Natural killer cell (primary cell): ENCODE results near the gene PLEKHG5. TPM values are rescaled to one million over a fixed set of nuclear protein-coding genes. Genes with fewer than 3 reads are reported as not detected.

Experiments
- ATAC-seq, 3 donors: fragments of 150-1000 bp in 2 of 3; fragments of 200-7000 bp in 1 of 3; cut with Tn5 transposase; 1 replicate in 1 of 3; 2 replicates in 2 of 3; pipeline ENCODE4 v1.10.0; 2021; ENCODE audit warnings: mild to moderate bottlenecking in 2 of 3, moderate library complexity in 2 of 3
- DNase-seq, 2 donors: peaks; one replicate each; pipeline versions ENCODE4 v3.0.0 to v3.0.0-alpha.2; 2013 to 2021; ENCODE audit warnings: mixed read lengths in 1 of 2
- H3K27ac ChIP-seq: one replicate; pipeline ENCODE4 v1.5.1; 2013; ENCODE audit warnings: mild to moderate bottlenecking, low read length
- H3K27me3 ChIP-seq: one replicate; pipeline ENCODE4 v1.6.1; 2013; ENCODE audit warnings: low read length; ENCODE audit not compliant: control insufficient read depth, insufficient read depth
- H3K36me3 ChIP-seq: one replicate; pipeline ENCODE4 v1.6.1; 2013; ENCODE audit warnings: low read length; ENCODE audit not compliant: control insufficient read depth, insufficient read depth
- H3K4me1 ChIP-seq: one replicate; pipeline ENCODE4 v1.6.1; 2013; ENCODE audit warnings: low read length; ENCODE audit not compliant: control insufficient read depth, insufficient read depth
- H3K4me3 ChIP-seq: one replicate; pipeline ENCODE4 v1.5.1; 2013; ENCODE audit warnings: low read length
- H3K9me3 ChIP-seq: one replicate; pipeline ENCODE4 v1.6.1; 2013; ENCODE audit warnings: low read length; ENCODE audit not compliant: control insufficient read depth, insufficient read depth
- H3K27ac Mint-ChIP-seq, 2 donors: one replicate each; pipeline ENCODE4 v1.8.0; 2022; ENCODE audit warnings: mild to moderate bottlenecking in 2 of 2, mixed read lengths in 2 of 2, moderate library complexity in 1 of 2
- H3K27me3 Mint-ChIP-seq, 2 donors: one replicate each; pipeline ENCODE4 v1.8.0; 2022; ENCODE audit warnings: low read depth in 2 of 2, mixed read lengths in 2 of 2
- H3K36me3 Mint-ChIP-seq: one replicate; pipeline ENCODE4 v1.8.0; 2022; ENCODE audit warnings: mixed read lengths
- H3K4me1 Mint-ChIP-seq, 2 donors: one replicate each; pipeline ENCODE4 v1.8.0; 2022; ENCODE audit warnings: mixed read lengths in 2 of 2
- H3K4me3 Mint-ChIP-seq: one replicate; pipeline ENCODE4 v1.8.0; 2022; ENCODE audit warnings: mild to moderate bottlenecking, moderate library complexity, mixed read lengths
- H3K9me3 Mint-ChIP-seq, 2 donors: one replicate each; pipeline ENCODE4 v1.8.0; 2022; ENCODE audit warnings: mixed read lengths in 2 of 2
- WGBS: methylation state at CpG from one replicate; pipeline ENCODE4 v1.1.7; 2013; ENCODE audit warnings: missing lambda C conversion rate; ENCODE audit not compliant: insufficient coverage; 5-methylcytosine and 5-hydroxymethylcytosine counted together
- intact Hi-C: fragments of 100-400 bp; cut with micrococcal nuclease; formaldehyde crosslinking; loops from one replicate; pipeline ENCODE4 v1.14.2; 2022
- total RNA-seq, 4 donors: library from RNA; stranded (reverse); fragments of 120-200 nt in 1 of 4; gene quantifications; one replicate each; pipeline versions ENCODE4 v1.2.3 to v1.2.4, GENCODE V29; 2013 to 2022
- TF ChIP-seq, protein P1 (sequence below): fragments of 200-600 bp; IDR thresholded peaks from one replicate; pipeline ENCODE4 v1.8.0; 2022; ENCODE audit warnings: antibody characterized with exemption

The PLEKHG5 gene
- total RNA-seq, 3 donors from 2014 or later (not counting 1 experiment from before 2014, with no cell fraction given) = 0.16 to 1.1 (median 0.54) TPM

DNA sequence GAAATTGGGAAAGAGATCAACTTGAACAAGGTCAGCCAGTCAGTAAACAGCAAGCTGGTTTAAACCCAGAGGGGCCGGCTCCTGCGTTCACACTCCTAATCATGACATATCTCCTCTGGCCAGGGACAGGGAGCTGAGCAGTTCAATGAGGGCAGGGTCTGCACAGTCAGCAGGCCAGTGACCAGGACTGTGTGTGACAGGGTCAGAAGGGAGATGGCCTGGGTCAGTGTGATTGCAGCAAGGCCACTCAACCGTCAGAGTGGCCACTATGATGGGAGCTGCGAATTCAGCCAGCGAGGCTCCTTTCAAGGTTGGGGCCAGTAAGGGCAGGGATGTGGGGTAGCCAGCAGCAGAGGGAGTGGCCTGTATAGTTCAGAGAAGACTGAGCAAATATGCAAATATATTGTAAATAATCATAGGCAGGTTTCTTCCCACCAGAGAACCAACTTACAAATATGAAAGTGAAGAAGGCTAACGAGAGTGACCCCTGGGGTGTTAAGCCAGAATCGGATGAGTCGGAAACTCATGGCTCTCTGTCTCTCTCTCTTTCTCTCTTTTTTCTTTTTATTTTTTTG, 42.9 kb upstream of the PLEKHG5 start:
- TF ChIP-seq, protein P1, sequence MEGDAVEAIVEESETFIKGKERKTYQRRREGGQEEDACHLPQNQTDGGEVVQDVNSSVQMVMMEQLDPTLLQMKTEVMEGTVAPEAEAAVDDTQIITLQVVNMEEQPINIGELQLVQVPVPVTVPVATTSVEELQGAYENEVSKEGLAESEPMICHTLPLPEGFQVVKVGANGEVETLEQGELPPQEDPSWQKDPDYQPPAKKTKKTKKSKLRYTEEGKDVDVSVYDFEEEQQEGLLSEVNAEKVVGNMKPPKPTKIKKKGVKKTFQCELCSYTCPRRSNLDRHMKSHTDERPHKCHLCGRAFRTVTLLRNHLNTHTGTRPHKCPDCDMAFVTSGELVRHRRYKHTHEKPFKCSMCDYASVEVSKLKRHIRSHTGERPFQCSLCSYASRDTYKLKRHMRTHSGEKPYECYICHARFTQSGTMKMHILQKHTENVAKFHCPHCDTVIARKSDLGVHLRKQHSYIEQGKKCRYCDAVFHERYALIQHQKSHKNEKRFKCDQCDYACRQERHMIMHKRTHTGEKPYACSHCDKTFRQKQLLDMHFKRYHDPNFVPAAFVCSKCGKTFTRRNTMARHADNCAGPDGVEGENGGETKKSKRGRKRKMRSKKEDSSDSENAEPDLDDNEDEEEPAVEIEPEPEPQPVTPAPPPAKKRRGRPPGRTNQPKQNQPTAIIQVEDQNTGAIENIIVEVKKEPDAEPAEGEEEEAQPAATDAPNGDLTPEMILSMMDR = no peak
- Mint-ChIP-seq H3K4me3 (no peak overlapping the region), H3K27ac (no peak overlapping the region), H3K36me3 (peaks cover 6% of the 10 kb centered on the region), H3K27me3 (no peaks in the 10 kb centered on the region), H3K4me1 (peaks cover 0 to 4% of the 10 kb centered on the region in 2 donors), H3K9me3 (no peaks in the 10 kb centered on the region)
- DNase-seq = no peak
- intact Hi-C loops = no loop called here
- no peak for ATAC-seq
- no peak overlapping the region for H3K27ac ChIP-seq
- no peaks in the 10 kb centered on the region for H3K27me3 ChIP-seq
- no peaks in the 10 kb centered on the region for H3K4me1 ChIP-seq
- H3K36me3 ChIP-seq = peaks cover 38% of the 10 kb centered on the region
- no peak overlapping the region for H3K4me3 ChIP-seq
- H3K9me3 ChIP-seq = no peaks in the 10 kb centered on the region
- 97% methylated on average over 8 of the region's 8 CpGs for WGBS

DNA sequence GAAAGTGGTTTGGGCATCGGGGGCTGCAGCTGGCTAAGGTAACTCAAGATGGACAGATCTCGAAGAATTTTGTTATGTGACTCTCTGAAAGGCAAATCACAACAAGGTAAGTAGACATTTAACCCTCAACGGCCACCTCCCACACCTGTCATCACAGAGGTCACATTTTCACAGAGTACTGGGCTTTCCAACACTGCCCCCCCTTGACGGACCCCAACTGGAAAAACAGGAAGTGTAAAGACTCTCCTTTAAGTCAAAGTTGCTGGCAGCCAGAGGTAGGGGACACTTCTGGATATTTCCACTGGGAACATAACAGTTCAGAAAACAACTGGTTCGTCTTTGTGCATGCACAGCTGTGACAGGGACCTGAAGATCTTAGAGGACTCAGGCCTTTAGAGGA, 40.5 kb upstream of the PLEKHG5 start:
- Mint-ChIP-seq H3K4me1 (peaks cover 0 to 4% of the 10 kb centered on the region in 2 donors), H3K27me3 (no peaks in the 10 kb centered on the region), H3K27ac (no peak overlapping the region), H3K4me3 (no peak overlapping the region), H3K36me3 (peaks cover 6% of the 10 kb centered on the region), H3K9me3 (no peaks in the 10 kb centered on the region)
- TF ChIP-seq, protein P1 = no peak
- ATAC-seq (no peak), DNase-seq (no peak)
- Histone ChIP-seq H3K4me3 (no peak overlapping the region), H3K9me3 (no peaks in the 10 kb centered on the region), H3K27ac (no peak overlapping the region), H3K27me3 (no peaks in the 10 kb centered on the region), H3K4me1 (no peaks in the 10 kb centered on the region), H3K36me3 (peaks cover 54% of the 10 kb centered on the region)
- WGBS = 93% methylated on average over 5 of the region's 5 CpGs
- intact Hi-C loops = no loop called here

DNA sequence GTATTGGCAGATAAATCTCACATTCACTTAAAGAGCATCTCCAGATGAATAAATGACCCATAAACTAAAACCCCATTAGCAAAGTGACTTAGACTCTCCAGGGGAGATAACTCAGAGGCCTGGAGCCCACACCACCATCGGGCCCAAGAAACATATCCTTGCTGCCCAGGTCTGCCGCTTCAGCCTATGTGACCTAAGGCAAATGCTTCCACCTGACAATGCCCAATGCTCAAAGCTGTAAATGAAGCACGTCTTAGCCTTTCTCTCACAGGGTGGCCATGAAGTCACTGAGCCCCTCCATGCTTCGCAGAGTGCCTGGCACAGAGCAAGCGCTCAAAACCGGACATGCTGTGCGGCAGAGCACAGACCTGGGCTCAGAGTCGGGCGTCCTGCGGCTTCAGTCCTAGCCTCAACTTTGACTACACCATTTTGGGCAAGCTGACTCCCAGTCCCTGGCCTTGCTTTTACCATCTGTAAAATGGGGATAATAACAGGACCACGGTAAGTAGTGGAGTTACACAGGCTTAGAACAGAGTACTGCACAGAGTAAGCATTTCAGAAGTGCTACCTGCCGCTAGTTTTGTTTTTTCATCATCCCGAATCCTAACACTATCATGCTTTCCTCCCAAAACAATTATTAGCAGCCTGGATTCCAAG, 39.2 kb upstream of the PLEKHG5 start:
- peaks cover 65% of the 10 kb centered on the region for H3K36me3 ChIP-seq
- no peak overlapping the region for H3K27ac ChIP-seq
- H3K9me3 ChIP-seq = no peaks in the 10 kb centered on the region
- Mint-ChIP-seq H3K27ac (no peak overlapping the region), H3K27me3 (no peaks in the 10 kb centered on the region), H3K4me3 (no peak overlapping the region), H3K9me3 (no peaks in the 10 kb centered on the region), H3K4me1 (peaks cover 0 to 4% of the 10 kb centered on the region in 2 donors), H3K36me3 (peaks cover 6% of the 10 kb centered on the region)
- DNase-seq (no peak), ATAC-seq (no peak)
- intact Hi-C loops = no loop called here
- TF ChIP-seq, protein P1 = no peak
- no peaks in the 10 kb centered on the region for H3K27me3 ChIP-seq
- H3K4me1 ChIP-seq = no peaks in the 10 kb centered on the region
- 97% methylated on average over 12 of the region's 13 CpGs for WGBS
- no peak overlapping the region for H3K4me3 ChIP-seq
